GM12801 (cell line): ENCODE results near the gene C6orf118.

Experiments used
- TF ChIP-seq, protein P1 (sequence below): IDR thresholded peaks from one replicate; pipeline ENCODE4 v1.5.1; 2011; ENCODE audit warnings: control low read depth; ENCODE audit not compliant: insufficient read length; ENCODE audit errors: extremely low read depth

The C6orf118 gene

DNA sequence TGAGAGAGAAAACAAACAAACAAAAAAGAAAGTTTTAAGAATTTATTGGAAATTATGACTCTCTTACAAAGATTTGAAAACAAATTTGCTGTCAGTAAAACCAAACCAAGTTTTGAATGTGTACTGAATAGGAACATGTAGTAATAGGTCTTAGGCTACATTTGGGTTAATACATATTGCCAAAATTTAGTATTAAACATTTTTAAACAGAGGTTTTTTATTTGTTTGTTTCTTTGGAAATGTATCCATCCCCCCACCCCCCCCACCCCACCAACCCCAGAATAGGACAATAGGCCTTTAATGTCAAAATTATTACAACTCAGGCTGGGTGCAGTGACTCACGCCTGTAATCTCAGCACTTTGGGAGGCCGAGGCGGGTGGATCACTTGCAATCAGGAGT lies 2.5 kb downstream of the C6orf118 start:
- TF ChIP-seq, protein P1, sequence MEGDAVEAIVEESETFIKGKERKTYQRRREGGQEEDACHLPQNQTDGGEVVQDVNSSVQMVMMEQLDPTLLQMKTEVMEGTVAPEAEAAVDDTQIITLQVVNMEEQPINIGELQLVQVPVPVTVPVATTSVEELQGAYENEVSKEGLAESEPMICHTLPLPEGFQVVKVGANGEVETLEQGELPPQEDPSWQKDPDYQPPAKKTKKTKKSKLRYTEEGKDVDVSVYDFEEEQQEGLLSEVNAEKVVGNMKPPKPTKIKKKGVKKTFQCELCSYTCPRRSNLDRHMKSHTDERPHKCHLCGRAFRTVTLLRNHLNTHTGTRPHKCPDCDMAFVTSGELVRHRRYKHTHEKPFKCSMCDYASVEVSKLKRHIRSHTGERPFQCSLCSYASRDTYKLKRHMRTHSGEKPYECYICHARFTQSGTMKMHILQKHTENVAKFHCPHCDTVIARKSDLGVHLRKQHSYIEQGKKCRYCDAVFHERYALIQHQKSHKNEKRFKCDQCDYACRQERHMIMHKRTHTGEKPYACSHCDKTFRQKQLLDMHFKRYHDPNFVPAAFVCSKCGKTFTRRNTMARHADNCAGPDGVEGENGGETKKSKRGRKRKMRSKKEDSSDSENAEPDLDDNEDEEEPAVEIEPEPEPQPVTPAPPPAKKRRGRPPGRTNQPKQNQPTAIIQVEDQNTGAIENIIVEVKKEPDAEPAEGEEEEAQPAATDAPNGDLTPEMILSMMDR = no peak

DNA sequence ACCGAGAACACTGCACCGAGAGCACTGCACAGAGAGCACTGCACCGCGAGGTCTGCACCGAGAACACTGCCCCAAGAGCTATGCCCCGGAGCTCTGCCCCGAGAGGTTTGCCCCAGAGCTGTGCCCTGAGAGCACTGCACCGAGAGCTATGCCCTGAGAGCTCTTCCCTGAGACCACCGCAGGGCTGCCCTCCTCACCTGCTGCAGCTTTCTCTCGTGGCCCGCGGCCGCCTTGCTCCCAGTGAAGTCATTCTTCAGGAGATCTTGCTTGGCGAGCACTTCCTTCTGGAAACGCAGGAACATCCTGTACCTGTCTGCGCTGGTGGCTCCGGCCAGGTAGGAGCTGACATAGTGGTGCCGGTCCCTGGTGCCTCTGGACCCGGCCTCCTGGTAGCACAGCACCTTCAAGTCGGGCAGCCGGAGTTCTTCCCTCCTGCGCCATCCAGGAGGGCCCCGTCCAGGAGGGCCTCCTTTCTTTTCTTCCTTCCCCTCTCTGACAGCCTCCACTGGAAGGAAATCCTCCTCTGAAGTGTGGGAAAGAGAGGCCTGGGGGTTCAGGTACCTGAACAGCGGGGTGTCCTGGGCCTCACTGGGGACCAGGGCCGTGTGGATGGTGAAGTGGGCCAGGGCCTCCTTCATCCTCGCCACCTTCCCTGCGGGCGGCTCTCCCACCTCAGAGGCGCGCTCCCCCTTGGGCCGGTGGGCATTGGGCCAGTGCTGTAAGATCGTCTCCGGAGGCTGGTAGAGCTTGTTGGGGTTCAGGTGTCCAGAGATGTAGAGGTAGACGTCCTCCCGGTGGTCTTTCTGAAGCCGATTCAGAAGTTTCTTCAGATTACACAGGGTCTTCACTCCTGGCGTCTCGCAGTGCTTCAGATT lies 7.8 kb downstream of the C6orf118 start:
- TF ChIP-seq, protein P1 = no peak

DNA sequence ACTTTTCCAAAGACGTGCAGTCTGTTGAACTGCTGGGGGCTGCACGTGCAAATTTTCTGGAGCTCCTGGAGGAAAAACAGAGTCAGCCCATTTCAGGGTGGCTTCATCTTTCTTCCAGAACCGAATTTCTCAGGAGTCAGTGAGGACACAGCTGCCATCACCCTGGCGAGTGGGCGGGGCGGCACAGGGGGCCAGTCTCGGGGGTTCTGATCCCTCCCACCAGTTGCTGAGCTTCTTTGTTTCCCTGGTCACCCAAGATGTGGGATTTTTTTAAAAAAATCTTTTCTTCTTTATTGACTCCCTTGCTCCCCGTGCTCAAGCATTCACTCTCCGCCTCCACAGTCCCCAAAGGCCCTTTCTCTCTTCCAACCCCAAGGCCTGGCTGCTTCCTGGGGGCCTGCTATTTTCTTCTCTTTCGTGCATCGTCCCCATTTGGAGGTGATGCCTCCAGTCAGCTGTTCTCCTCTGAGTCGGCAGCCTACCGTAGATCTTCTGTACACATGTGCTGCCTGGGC lies 8.9 kb downstream of the C6orf118 start:
- TF ChIP-seq, protein P1 = no peak

DNA sequence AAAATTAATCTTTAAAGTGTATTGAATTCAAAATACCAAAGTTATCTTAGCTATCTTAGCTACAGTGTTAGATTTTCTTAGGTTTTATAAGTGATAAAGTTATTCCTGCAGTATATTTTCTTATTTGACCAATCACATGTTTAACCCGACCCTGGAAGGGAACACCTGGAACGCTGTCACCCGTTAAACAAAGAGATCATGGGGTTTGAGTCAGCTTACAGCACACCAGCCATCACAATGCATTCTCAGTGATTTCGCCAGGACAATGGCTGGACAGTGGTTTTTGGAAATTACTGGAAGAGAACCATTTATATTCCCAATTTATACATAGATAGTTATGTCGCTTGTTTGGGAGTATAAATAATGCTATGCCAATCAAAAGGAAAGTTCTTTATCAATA lies 10.5 kb downstream of the C6orf118 start:
- TF ChIP-seq, protein P1 = no peak

DNA sequence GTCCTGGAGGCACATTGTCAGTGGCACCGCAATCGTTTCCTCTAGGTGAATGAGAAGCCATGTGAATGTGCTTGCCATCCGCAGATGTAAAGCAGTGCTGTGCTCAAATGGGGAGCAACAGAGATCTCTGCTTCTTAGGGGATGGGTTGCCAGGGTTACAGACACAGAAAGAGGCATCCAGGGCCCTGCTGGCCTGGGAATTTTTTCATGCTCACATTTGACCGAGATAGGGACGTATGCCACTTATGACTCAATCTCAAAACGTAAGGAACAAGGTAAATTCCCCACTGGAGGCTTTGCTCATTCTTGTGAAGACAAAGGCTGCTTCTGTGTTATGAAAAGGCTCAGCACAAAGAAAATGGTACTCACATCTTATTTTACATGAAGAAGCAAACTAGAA lies 11.0 kb downstream of the C6orf118 start:
- TF ChIP-seq, protein P1 = no peak

DNA sequence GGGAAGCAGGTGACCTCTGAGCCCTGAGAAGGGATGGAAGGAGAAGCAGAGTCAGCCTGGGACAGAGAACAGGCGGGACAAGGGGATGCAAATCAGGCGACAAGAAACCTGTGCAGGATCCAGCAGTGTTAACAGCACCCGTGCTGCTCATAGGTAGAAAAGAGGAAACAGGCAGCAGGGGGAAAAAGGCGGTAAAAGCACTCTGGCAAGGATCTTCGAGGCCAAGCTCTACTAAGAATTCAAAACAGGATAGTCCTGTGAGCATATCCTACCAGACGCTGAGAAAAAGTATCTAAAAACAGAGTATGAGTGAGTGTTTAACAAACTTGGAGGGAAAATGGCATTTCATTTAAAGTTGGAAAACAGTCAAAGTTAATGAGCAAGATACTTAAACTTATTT lies 16.7 kb downstream of the C6orf118 start:
- TF ChIP-seq, protein P1 = no peak

DNA sequence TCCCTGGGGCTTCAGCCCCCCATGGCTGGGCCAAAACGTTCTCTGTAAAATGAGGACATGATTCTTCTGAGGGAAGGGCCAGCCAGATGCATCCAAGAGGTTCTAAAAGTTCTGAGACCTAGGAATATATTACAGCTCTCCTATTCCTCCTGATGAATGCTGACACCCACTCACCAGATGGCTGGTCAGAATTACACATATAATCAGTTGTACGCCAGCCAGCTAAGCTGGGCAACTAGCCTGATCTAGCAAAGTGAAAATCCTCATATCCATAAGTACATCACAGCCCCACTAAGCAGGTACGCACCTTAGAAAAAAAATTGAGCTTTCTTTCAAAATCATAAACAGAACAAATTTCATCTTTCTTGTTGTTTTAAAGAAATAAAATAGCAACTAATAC lies 34.8 kb downstream of the C6orf118 start:
- TF ChIP-seq, protein P1 = no peak
